Heart left ventricle (tissue), 16 donors: Measurements from ENCODE around the gene PLCXD3. TPM values are rescaled to one million over a fixed set of nuclear protein-coding genes. Genes with fewer than 3 reads are reported as not detected.

Experiments used
- ATAC-seq, 4 donors: fragments of 200-7000 bp; cut with Tn5 transposase; one replicate each; pipeline ENCODE4 v1.9.1; 2020 to 2022; ENCODE audit warnings: moderate library complexity in 4 of 4, mild to moderate bottlenecking in 3 of 4, moderate number of reproducible peaks in 1 of 4
- DNase-seq, 5 donors: peaks; one replicate each; pipeline ENCODE4 v3.0.0-alpha.2; 2020
- H3K27ac ChIP-seq, 12 donors: fragments of 200-600 bp; sonication (generic) in 4 of 12; one replicate each; pipeline versions ENCODE4 v1.5.0 to v1.8.0; 2016 to 2022; ENCODE audit warnings: mild to moderate bottlenecking in 2 of 12
- H3K27me3 ChIP-seq, 9 donors: fragments of 200-600 bp; sonication (generic) in 2 of 9; one replicate each; pipeline versions ENCODE4 v1.5.1 to v1.8.0; 2016 to 2022; ENCODE audit warnings: mild to moderate bottlenecking in 3 of 9
- H3K36me3 ChIP-seq, 9 donors: fragments of 200-600 bp; sonication (generic) in 2 of 9; one replicate each; pipeline versions ENCODE4 v1.5.0 to v1.8.0; 2018 to 2022; ENCODE audit warnings: mild to moderate bottlenecking in 2 of 9
- H3K4me1 ChIP-seq, 12 donors: fragments of 200-600 bp; sonication (generic) in 4 of 12; one replicate each; pipeline versions ENCODE4 v1.5.0 to v1.8.0; 2016 to 2022; ENCODE audit warnings: mild to moderate bottlenecking in 3 of 12
- H3K4me3 ChIP-seq, 12 donors: fragments of 200-600 bp; sonication (generic) in 4 of 12; one replicate each; pipeline versions ENCODE4 v1.5.0 to v1.8.0; 2017 to 2022; ENCODE audit warnings: mild to moderate bottlenecking in 9 of 12, moderate library complexity in 4 of 12
- H3K9me3 ChIP-seq, 12 donors: fragments of 200-600 bp; sonication (generic) in 4 of 12; one replicate each; pipeline versions ENCODE4 v1.5.0 to v1.8.0; 2016 to 2022; ENCODE audit warnings: mild to moderate bottlenecking in 1 of 12
- POLR2A ChIP-seq, 2 donors: fragments of 450-650 bp; IDR thresholded peaks; one replicate each; pipeline ENCODE4 v1.6.1; 2017; ENCODE audit warnings: antibody characterized with exemption in 2 of 2, mild to moderate bottlenecking in 2 of 2, moderate library complexity in 2 of 2
- WGBS, 4 donors: extraction: QIAGEN DNeasy Blood & Tissue Kit in 2 of 4; methylation state at CpG; one replicate each; pipeline versions ENCODE4 v1.1.5 to v1.1.7; 2013 to 2018; 5-methylcytosine and 5-hydroxymethylcytosine counted together
- intact Hi-C, 10 donors: fragments of 100-400 bp; cut with DNase I; formaldehyde crosslinking; loops; one replicate each; pipeline versions ENCODE4 v1.11.1 to v1.14.2; 2022
- polyA plus RNA-seq, 2 donors: library from polyadenylated mRNA; stranded (reverse); fragments of 200-250 nt; gene quantifications; one replicate each; pipeline ENCODE4 v1.2.3, GENCODE V29; 2013
- total RNA-seq, 9 donors: library from RNA; depleted of rRNA in 2 of 9; stranded (reverse); fragments of >200 nt in 2 of 9; fragmentation: NEBNext Ultra II Directional in 3 of 9; extraction: Animal tissue kit (Norgen Biotek cat#: 25700) in 3 of 9; gene quantifications; one replicate each; pipeline versions ENCODE4 v1.1.0 to v1.2.4, GENCODE V29; 2016 to 2023
- TF ChIP-seq, protein P1 (sequence below), 12 donors: fragments of 200-600 bp; sonication (generic) in 4 of 12; IDR thresholded peaks; one replicate each; pipeline versions ENCODE4 v1.5.0 to v1.8.0; 2018 to 2022; ENCODE audit warnings: antibody characterized with exemption in 12 of 12, mild to moderate bottlenecking in 5 of 12
- donor health status: ischemic (EF 13 %, LVEDD 7.1; RV severe dilation, severe dysfunction).
- donor health status: healthy with polysubstance abuse.
- donor health status: DM: no; HTN: yes; CAD: no.
- donor health status: DM: no; HTN: no; CAD: no.
- donor health status: ischemic (EF 25% LVEDD 6.9; RV normal size, moderate dysfunction).
- donor health status: ischemic (EF 25% LVEDD 5.7; RV mildly dilated, moderate dysfunction).
- donor health status: healthy.
- donor health status: DM: yes; HTN: yes; CAD: no.
- donor health status: ischemic (EF 35%, LVEDD 5.7; RV mildly dilated, moderate dysfunction).
- donor health status: nonischemic (EF 11% LVEDD 7.7; RV severe dilation, severe dysfunction).
- donor health status: DM: yes; HTN: yes; CAD: no.
- donor health status: PGD.
- donor health status: ischemic (EF 29% LVEDD 5.4; RV normal size, mild dysfunction).
- donor health status: nonischemic (EF 23%, LVEDD 6.1; RV moderate dilation, normal function).

The PLCXD3 gene
- total and polyA plus RNA-seq, 11 donors: 30.1 to 107 (median 62.5) TPM

DNA sequence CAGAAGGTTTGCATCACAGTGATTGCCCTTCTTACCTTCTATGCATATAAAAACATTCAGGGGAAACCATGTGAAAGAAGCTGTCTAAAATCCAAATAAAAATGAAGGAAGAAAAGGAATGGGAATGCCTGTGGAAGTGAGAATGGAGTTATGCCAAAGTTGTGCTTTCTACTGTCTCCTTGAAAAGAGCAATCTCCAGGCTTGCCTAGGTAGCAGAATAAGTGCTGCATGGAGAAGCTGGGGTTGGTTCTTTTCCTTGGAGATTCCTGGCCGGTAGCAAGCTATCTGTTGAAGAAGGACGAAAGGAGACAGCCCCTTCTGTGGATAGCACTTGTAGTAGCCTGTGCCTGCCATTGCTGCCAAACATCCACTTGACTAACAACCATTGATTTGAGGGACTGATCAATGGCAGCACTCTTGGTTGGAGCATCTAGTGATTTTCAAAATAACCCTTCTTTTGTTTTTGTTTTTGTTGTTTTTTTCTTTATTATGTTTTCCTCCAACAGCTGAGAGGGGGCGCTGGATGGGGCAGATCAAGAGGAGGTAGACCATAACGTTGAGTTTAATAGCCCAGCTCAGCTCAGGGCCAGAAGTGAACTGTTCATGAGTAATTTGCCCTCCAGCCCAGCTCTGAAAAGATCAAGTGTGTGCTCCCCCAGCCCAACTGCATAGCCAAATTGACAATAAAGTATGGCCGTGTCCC lies 1.6 kb downstream of the PLCXD3 start:
- H3K27me3 ChIP-seq: peaks cover 0 to 13% (median 0%) of the 10 kb centered on the region in 9 donors
- ATAC-seq (peak in 3 of 4 donors; percentile 28 to 37 (median 32)), DNase-seq (no peak)
- no peaks in the 10 kb centered on the region for H3K9me3 ChIP-seq
- peak overlapping the region; percentile 25 to 87 (median 82) for H3K27ac ChIP-seq
- WGBS, 4 donors: 24 to 31% (median 27%) methylated on average over 5 of the region's 5 CpGs
- peak overlapping the region; percentile 18 to 84 (median 71) for H3K4me3 ChIP-seq
- no peaks in the 10 kb centered on the region for H3K36me3 ChIP-seq
- TF ChIP-seq, protein P1, sequence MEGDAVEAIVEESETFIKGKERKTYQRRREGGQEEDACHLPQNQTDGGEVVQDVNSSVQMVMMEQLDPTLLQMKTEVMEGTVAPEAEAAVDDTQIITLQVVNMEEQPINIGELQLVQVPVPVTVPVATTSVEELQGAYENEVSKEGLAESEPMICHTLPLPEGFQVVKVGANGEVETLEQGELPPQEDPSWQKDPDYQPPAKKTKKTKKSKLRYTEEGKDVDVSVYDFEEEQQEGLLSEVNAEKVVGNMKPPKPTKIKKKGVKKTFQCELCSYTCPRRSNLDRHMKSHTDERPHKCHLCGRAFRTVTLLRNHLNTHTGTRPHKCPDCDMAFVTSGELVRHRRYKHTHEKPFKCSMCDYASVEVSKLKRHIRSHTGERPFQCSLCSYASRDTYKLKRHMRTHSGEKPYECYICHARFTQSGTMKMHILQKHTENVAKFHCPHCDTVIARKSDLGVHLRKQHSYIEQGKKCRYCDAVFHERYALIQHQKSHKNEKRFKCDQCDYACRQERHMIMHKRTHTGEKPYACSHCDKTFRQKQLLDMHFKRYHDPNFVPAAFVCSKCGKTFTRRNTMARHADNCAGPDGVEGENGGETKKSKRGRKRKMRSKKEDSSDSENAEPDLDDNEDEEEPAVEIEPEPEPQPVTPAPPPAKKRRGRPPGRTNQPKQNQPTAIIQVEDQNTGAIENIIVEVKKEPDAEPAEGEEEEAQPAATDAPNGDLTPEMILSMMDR (IDR thresholded peaks at IDR 0.05): no peak
- no peak for TF ChIP-seq POLR2A (IDR thresholded peaks at IDR 0.05)
- intact Hi-C loops: loop anchor here in 1 of 10 donors (10.0 kb wide), 1 partner anchor 54 kb away; no protein-coding TSS in a partner anchor
- H3K4me1 ChIP-seq: peaks cover 0 to 25% (median 8%) of the 10 kb centered on the region in 12 donors

DNA sequence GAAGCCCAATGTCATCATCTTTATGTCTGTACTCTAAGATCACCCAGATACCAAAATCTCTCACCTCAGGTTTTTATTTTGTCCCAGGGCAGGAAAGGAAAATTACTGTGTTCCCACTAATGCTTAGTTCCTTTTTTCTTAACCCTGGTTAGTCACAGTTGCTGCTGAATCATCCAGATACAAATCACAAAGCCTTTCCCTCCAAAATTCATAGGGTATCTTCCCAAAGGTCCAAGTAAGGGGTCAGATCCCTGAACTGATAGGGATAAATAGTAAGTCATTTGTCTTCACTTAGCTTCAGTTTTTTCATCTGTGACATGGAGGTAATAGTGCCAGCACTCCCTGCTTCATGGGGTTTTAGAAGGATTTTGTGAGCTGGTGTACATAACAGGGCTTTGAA lies 2.2 kb downstream of the PLCXD3 start:
- Histone ChIP-seq H3K4me3 (peak overlapping the region; percentile 18 to 84 (median 71)), H3K4me1 (peaks cover 0 to 25% (median 8%) of the 10 kb centered on the region in 12 donors), H3K27me3 (peaks cover 0 to 13% (median 0%) of the 10 kb centered on the region in 9 donors), H3K36me3 (no peaks in the 10 kb centered on the region), H3K9me3 (no peaks in the 10 kb centered on the region), H3K27ac (peak overlapping the region in 6 of 12 donors; percentile 24 to 87 (median 84))
- intact Hi-C loops: loop anchor here in 1 of 10 donors (10.0 kb wide), 1 partner anchor 53 kb away; no protein-coding TSS in a partner anchor
- DNase-seq (no peak), ATAC-seq (no peak)
- TF ChIP-seq POLR2A (IDR thresholded peaks at IDR 0.05): no peak

DNA sequence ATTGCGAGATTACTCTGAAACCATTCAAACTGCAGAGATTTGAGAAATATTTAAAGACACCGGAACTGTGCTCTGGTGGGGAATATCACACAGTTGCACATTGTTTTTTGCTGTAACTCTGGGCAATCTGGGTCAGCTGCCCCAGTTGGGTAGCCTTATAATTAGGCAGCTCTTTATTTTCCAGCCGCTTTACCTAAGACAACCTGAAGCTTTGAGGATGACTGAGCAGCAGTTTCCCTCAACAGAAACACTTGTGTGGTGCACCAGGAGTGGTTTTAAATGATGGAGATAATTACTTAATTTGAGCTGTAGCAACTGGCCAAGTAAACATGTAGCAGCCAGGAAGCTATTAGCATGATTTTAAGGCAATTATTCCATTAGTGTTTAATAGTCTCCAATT lies 2.9 kb downstream of the PLCXD3 start:
- 61 to 72% (median 64%) methylated on average over 3 of the region's 3 CpGs for WGBS, 4 donors
- Histone ChIP-seq H3K27ac (peak overlapping the region in 2 of 12 donors; percentile 24 to 84), H3K4me3 (peak overlapping the region in 7 of 12 donors; percentile 4 to 84 (median 71)), H3K4me1 (peaks cover 0 to 25% (median 8%) of the 10 kb centered on the region in 12 donors), H3K36me3 (no peaks in the 10 kb centered on the region), H3K27me3 (peaks cover 0 to 13% (median 0%) of the 10 kb centered on the region in 9 donors), H3K9me3 (no peaks in the 10 kb centered on the region)
- no peak for TF ChIP-seq POLR2A (IDR thresholded peaks at IDR 0.05)
- TF ChIP-seq, protein P1 (IDR thresholded peaks at IDR 0.05): no peak
- ATAC-seq: no peak
- intact Hi-C loops: loop anchor here in 1 of 10 donors (10.0 kb wide), 1 partner anchor 53 kb away; no protein-coding TSS in a partner anchor
- DNase-seq: no peak

DNA sequence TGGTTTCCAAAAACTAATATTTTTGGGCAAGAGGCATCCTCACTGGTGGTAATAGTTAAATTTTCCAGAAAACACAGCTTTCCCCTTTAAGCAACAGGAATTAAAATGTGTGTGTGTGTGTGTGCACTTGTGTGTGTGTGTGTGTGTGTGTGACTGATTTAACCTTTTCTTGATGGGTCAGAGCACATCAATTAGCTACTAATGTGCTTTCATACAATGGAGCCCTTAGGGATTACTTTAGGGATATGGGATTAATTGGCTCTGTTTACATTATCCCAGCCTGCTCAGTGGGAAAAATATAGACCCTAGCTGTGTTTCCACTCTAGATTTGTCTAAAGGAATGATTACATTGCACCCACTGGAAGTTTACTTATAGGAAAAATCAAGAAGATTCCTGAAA lies 6.5 kb downstream of the PLCXD3 start:
- ATAC-seq (no peak), DNase-seq (no peak)
- Histone ChIP-seq H3K36me3 (no peaks in the 10 kb centered on the region), H3K27me3 (no peaks in the 10 kb centered on the region), H3K27ac (no peak overlapping the region), H3K4me1 (peaks cover 0 to 24% (median 6%) of the 10 kb centered on the region in 12 donors), H3K4me3 (no peak overlapping the region), H3K9me3 (no peaks in the 10 kb centered on the region)
- intact Hi-C loops: loop anchor here in 1 of 10 donors (10.0 kb wide), 1 partner anchor 49 kb away; no protein-coding TSS in a partner anchor
- TF ChIP-seq POLR2A (IDR thresholded peaks at IDR 0.05): no peak
- TF ChIP-seq, protein P1 (IDR thresholded peaks at IDR 0.05): no peak
